Neural cell (in vitro differentiated cells): ENCODE results near the gene GPC2. TPM values are rescaled to one million over a fixed set of nuclear protein-coding genes. Genes with fewer than 3 reads are reported as not detected.

Experiments
- H2AFZ ChIP-seq: fragments of 200-600, 300-800 bp; sonication (generic), shearing (Covaris generic); 2 replicates; pipeline ENCODE4 v1.6.0; 2014; ENCODE audit warnings: low read depth, mild to moderate bottlenecking, antibody characterized with exemption, low read length, moderate library complexity
- H3F3A ChIP-seq: fragments of 200-600 bp; shearing (Covaris generic); 2 replicates; pipeline ENCODE4 v1.6.1; 2016; ENCODE audit warnings: mild to moderate bottlenecking, moderate library complexity, mixed read lengths, antibody characterized with exemption, low read length; ENCODE audit not compliant: insufficient read depth, poor library complexity, severe bottlenecking
- H3K27ac ChIP-seq: fragments of 200-600, 300-800 bp; sonication (generic), shearing (Covaris generic); 2 replicates; pipeline ENCODE4 v1.5.1; 2014; ENCODE audit warnings: mild to moderate bottlenecking, low read length, moderate library complexity
- H3K27me3 ChIP-seq: fragments of 300-800, 200-600 bp; sonication (generic), shearing (Covaris generic); 2 replicates; pipeline ENCODE4 v1.6.0; 2014; ENCODE audit warnings: mild to moderate bottlenecking, low read depth, low read length, moderate library complexity; ENCODE audit not compliant: insufficient read depth
- H3K36me3 ChIP-seq: fragments of 300-800, 200-600 bp; sonication (generic), shearing (Covaris generic); 2 replicates; pipeline ENCODE4 v1.5.1; 2014; ENCODE audit warnings: mild to moderate bottlenecking, antibody characterized with exemption, low read length, moderate library complexity; ENCODE audit not compliant: insufficient read depth
- H3K4me2 ChIP-seq: fragments of 300-800, 200-600 bp; sonication (generic), shearing (Covaris generic); 2 replicates; pipeline ENCODE4 v1.6.0; 2014; ENCODE audit warnings: mild to moderate bottlenecking, low read length
- H3K4me3 ChIP-seq: fragments of 300-800, 200-600 bp; sonication (generic), shearing (Covaris generic); 2 replicates; pipeline ENCODE4 v1.5.1; 2014; ENCODE audit warnings: mild to moderate bottlenecking, low read length, moderate library complexity
- H3K79me2 ChIP-seq: fragments of 200-600 bp; shearing (Covaris generic); replicated peaks from 2 replicates; pipeline ENCODE4 v1.6.0; 2014; ENCODE audit warnings: mild to moderate bottlenecking, low read length, moderate library complexity; ENCODE audit not compliant: insufficient read depth
- H3K9ac ChIP-seq: fragments of 300-800, 200-600 bp; sonication (generic), shearing (Covaris generic); 2 replicates; pipeline ENCODE4 v1.6.1; 2016; ENCODE audit warnings: mild to moderate bottlenecking, low read length, mixed read lengths
- H3K9me2 ChIP-seq: fragments of 200-600 bp; shearing (Covaris generic); 2 replicates; pipeline ENCODE4 v1.6.1; 2016; ENCODE audit warnings: mild to moderate bottlenecking, low read length, mixed read lengths; ENCODE audit not compliant: insufficient read depth
- H3K9me3 ChIP-seq: fragments of 200-600, 300-800 bp; sonication (generic), shearing (Covaris generic); 2 replicates; pipeline ENCODE4 v1.6.1; 2016; ENCODE audit warnings: mild to moderate bottlenecking, mixed run types, low read length, moderate library complexity, mixed read lengths
- H4K20me1 ChIP-seq: fragments of 200-600 bp; shearing (Covaris generic); 2 replicates; pipeline ENCODE4 v1.6.1; 2016; ENCODE audit warnings: mild to moderate bottlenecking, mixed run types; ENCODE audit not compliant: insufficient read depth
- EP300 ChIP-seq: fragments of 450-650 bp; conservative IDR thresholded peaks from 2 replicates; pipeline ENCODE4 v1.6.1; 2014; ENCODE audit warnings: antibody characterized with exemption, mild to moderate bottlenecking, moderate library complexity; ENCODE audit not compliant: poor library complexity, severe bottlenecking
- EZH2 ChIP-seq: fragments of 200-600, 300-800 bp; shearing (Covaris generic), sonication (generic); IDR thresholded peaks from 2 replicates; pipeline ENCODE4 v1.6.1; 2014; ENCODE audit warnings: antibody characterized with exemption, low read length, borderline replicate concordance, mild to moderate bottlenecking; ENCODE audit not compliant: insufficient read depth, poor library complexity, severe bottlenecking
- MXI1 ChIP-seq: fragments of 450-650 bp; conservative IDR thresholded peaks from 2 replicates; pipeline ENCODE4 v1.6.1; 2014; ENCODE audit warnings: antibody characterized with exemption, mild to moderate bottlenecking; ENCODE audit not compliant: poor library complexity, severe bottlenecking
- POLR2AphosphoS5 ChIP-seq: IDR thresholded peaks from 2 replicates; pipeline ENCODE4 v1.6.1; 2012
- RAD21 ChIP-seq: fragments of 450-650 bp; conservative IDR thresholded peaks from 2 replicates; pipeline ENCODE4 v1.6.1; 2014; ENCODE audit warnings: antibody characterized with exemption, mild to moderate bottlenecking, moderate library complexity
- REST ChIP-seq: IDR thresholded peaks from 2 replicates; pipeline ENCODE4 v1.6.1; 2012; ENCODE audit warnings: borderline replicate concordance
- SMC3 ChIP-seq: fragments of 450-650 bp; conservative IDR thresholded peaks from 2 replicates; pipeline ENCODE4 v1.6.1; 2014; ENCODE audit warnings: antibody characterized with exemption, mild to moderate bottlenecking, moderate library complexity; ENCODE audit not compliant: poor library complexity
- TAF1 ChIP-seq: IDR thresholded peaks from 2 replicates; pipeline ENCODE4 v1.6.1; 2012; ENCODE audit warnings: low read depth
- polyA plus RNA-seq: library from polyadenylated mRNA; depleted of rRNA; stranded (reverse); fragments of >200 nt; gene quantifications from 2 replicates; pipeline ENCODE4 v1.2.3, GENCODE V29; 2014
- TF ChIP-seq, protein P1 (sequence below): fragments of 450-650 bp; IDR thresholded peaks from 2 replicates; pipeline ENCODE4 v1.5.1; 2014; ENCODE audit warnings: antibody characterized with exemption, mild to moderate bottlenecking, moderate library complexity; ENCODE audit not compliant: poor library complexity, severe bottlenecking

GPC2 gene
- polyA plus RNA-seq, 1 donor from 2014 or later: 506 TPM

DNA sequence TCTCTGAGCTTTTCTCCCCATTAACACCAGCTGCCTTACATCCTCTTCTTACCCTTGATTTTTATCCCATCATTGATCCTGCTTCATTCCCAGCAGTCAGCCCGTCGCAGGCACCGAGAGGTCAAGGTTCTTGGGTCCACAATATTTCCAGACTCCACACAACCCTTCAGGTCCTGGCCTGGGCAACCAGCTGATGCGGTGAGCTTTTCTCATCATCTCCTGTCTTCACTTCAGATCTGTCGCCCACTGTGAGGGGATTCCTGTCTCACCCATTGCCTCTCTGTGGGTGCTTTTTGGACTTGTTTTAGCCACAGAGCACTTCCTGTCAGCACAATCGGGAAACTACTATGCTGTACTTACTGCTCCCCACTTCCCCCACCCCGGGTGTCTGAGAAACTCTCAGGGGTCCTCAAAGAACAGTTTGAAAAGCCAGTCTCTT is 34.2 kb upstream of the GPC2 start:
- Histone ChIP-seq H2AFZ (no peak overlapping the region), H3K9me3 (no peaks in the 10 kb centered on the region), H3K4me2 (no peak overlapping the region), H3K36me3 (no peaks in the 10 kb centered on the region), H3K4me3 (no peak overlapping the region), H3K27me3 (no peaks in the 10 kb centered on the region), H4K20me1 (no peaks in the 10 kb centered on the region), H3K79me2 (no peaks in the 10 kb centered on the region), H3K9me2 (no peaks in the 10 kb centered on the region), H3K27ac (no peak overlapping the region), H3K9ac (no peak overlapping the region), H3F3A (no peaks in the 10 kb centered on the region)
- TF ChIP-seq MXI1 (no peak), RAD21 (no peak), REST (no peak), POLR2AphosphoS5 (no peak), SMC3 (no peak), EP300 (no peak), TAF1 (no peak), EZH2 (no peak)
- TF ChIP-seq, protein P1, sequence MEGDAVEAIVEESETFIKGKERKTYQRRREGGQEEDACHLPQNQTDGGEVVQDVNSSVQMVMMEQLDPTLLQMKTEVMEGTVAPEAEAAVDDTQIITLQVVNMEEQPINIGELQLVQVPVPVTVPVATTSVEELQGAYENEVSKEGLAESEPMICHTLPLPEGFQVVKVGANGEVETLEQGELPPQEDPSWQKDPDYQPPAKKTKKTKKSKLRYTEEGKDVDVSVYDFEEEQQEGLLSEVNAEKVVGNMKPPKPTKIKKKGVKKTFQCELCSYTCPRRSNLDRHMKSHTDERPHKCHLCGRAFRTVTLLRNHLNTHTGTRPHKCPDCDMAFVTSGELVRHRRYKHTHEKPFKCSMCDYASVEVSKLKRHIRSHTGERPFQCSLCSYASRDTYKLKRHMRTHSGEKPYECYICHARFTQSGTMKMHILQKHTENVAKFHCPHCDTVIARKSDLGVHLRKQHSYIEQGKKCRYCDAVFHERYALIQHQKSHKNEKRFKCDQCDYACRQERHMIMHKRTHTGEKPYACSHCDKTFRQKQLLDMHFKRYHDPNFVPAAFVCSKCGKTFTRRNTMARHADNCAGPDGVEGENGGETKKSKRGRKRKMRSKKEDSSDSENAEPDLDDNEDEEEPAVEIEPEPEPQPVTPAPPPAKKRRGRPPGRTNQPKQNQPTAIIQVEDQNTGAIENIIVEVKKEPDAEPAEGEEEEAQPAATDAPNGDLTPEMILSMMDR: no peak

DNA sequence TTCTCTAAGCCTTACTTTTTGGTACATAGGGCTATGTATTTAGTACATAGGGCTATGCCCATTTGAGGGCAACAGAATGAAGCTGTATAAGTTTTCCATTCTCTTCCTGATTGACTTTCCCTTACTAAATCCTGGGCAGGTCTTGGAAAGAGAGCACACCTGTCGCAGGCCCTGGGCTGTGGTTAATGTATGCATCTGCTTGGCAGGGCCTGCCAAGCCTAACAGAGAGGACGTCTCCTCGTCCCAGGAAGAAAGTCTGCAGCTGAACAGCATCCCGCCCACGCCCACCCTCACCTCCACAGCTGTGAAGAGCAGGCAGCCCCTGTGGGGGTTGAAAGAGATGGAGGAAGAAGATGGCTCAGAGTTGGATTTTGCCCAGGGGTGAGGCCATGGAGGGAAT is 33.6 kb upstream of the GPC2 start:
- Histone ChIP-seq H3K9me3 (no peaks in the 10 kb centered on the region), H3K79me2 (no peaks in the 10 kb centered on the region), H3K9ac (no peak overlapping the region), H3K27ac (no peak overlapping the region), H3K4me2 (no peak overlapping the region), H3K27me3 (no peaks in the 10 kb centered on the region), H4K20me1 (no peaks in the 10 kb centered on the region), H3F3A (no peaks in the 10 kb centered on the region), H3K9me2 (no peaks in the 10 kb centered on the region), H3K36me3 (no peaks in the 10 kb centered on the region), H3K4me3 (no peak overlapping the region), H2AFZ (no peak overlapping the region)
- TF ChIP-seq MXI1: no peak
- TF ChIP-seq POLR2AphosphoS5: no peak
- TF ChIP-seq, protein P1: no peak
- no peak for TF ChIP-seq REST
- TF ChIP-seq SMC3: no peak
- TF ChIP-seq TAF1: no peak
- no peak for TF ChIP-seq EP300
- no peak for TF ChIP-seq RAD21
- TF ChIP-seq EZH2: no peak
